Ovary (tissue), 3 donors: ENCODE results near the gene COL23A1.

Experiments used
- CTCF ChIP-seq, 3 donors: fragments of 450-650 bp in 2 of 3; fragments of 200-600 bp in 1 of 3; IDR thresholded peaks; one replicate each; pipeline versions ENCODE4 v1.5.1 to v1.8.0; 2016 to 2022; ENCODE audit warnings: antibody characterized with exemption in 3 of 3, mild to moderate bottlenecking in 1 of 3
- EP300 ChIP-seq: sonication (generic); formaldehyde crosslinking; IDR thresholded peaks from one replicate; pipeline ENCODE4 v1.6.1; 2017; ENCODE audit warnings: antibody characterized with exemption
- POLR2A ChIP-seq: fragments of 450-650 bp; IDR thresholded peaks from one replicate; pipeline ENCODE4 v1.6.1; 2017; ENCODE audit warnings: antibody characterized with exemption, mild to moderate bottlenecking, moderate library complexity
- donor health status: DM: no; HTN: no; CAD: no.

- TF ChIP-seq POLR2A (no peak), CTCF (IDR thresholded peaks at IDR 0.05) (no peak), EP300 (no peak)
These were observed 317.6 kb downstream of the COL23A1 start for GRCh38 chr5:178272591-178272990.
